K562 (cell line): Measurements from ENCODE around the gene KCNH8. TPM values are rescaled to one million over a fixed set of nuclear protein-coding genes. Genes with fewer than 3 reads are reported as not detected.

Experiments
- ATAC-seq: fragments of 200-7000 bp; cut with Tn5 transposase; 3 replicates; pipeline ENCODE4 v1.9.1; 2020; ENCODE audit warnings: moderate library complexity
- BruUV-seq: library from RNA; stranded (reverse); fragments of 400-500 nt; replicated peaks from 2 replicates; lab custom pipeline; 2021; lab: Mats Ljungman, UMichigan
- CTCF ChIA-PET: fragments of 300-600 bp; formaldehyde crosslinking; extraction: SDS; loops from one replicate; lab custom pipeline; 2021; ENCODE audit warnings: low intra/inter-chr PET ratio; lab: Yijun Ruan, JAX
- POLR2A ChIA-PET: fragments of 300-600, 350-650 bp; sonication (Branson Sonifier 250); formaldehyde crosslinking; extraction: SDS; loops from one replicate; lab custom pipeline; 2021; ENCODE audit warnings: antibody characterized with exemption, inconsistent platforms; lab: Yijun Ruan, JAX
- DNase-seq, 4 experiments: peaks; one replicate each; pipeline versions ENCODE4 v3.0.0 to v3.0.0-alpha.2; 2011 to 2018; ENCODE audit warnings: low spot score in 3 of 4, mixed read lengths in 3 of 4; ENCODE audit errors: extremely low read depth in 1 of 4
- FAIRE-seq: peaks from 2 replicates; lab custom pipeline; 2011; peaks lifted over from hg19 to GRCh38; lab: Jason Lieb, UNC
- H2AFZ ChIP-seq: 2 replicates; pipeline ENCODE4 v1.6.0; 2011; ENCODE audit warnings: low read depth, low read length, control low read depth, inconsistent platforms
- H3K27ac ChIP-seq: fragments of 200-600 bp; 3 replicates; pipeline ENCODE4 v1.8.0; 2011; ENCODE audit warnings: low read depth, mild to moderate bottlenecking, control low read depth, inconsistent platforms, low read length, moderate library complexity, mixed read lengths; ENCODE audit errors: extremely low read depth
- H3K27me3 ChIP-seq, 2 experiments: fragments of 300-600 bp in 1 of 2; 2 replicates in 1 of 2; 3 replicates in 1 of 2; pipeline versions ENCODE4 v1.6.0 to v1.8.0; 2011; ENCODE audit warnings: inconsistent platforms in 2 of 2, low read length in 2 of 2, mild to moderate bottlenecking in 1 of 2, mixed read lengths in 1 of 2, moderate library complexity in 1 of 2; ENCODE audit not compliant: control insufficient read depth in 2 of 2, insufficient read depth in 2 of 2
- H3K36me3 ChIP-seq: fragments of 300-600 bp; 3 replicates; pipeline ENCODE4 v1.8.0; 2011; ENCODE audit warnings: mild to moderate bottlenecking, low read length, inconsistent platforms; ENCODE audit not compliant: control insufficient read depth, insufficient read depth
- H3K4me1 ChIP-seq, 2 experiments: fragments of 200-600 bp in 1 of 2; replicated peaks in 1 of 2; 2 replicates in 1 of 2; 3 replicates in 1 of 2; pipeline versions ENCODE4 v1.5.1 to v1.8.0; 2011; ENCODE audit warnings: inconsistent platforms in 2 of 2, low read length in 2 of 2, mild to moderate bottlenecking in 1 of 2, mixed read lengths in 1 of 2, moderate library complexity in 1 of 2; ENCODE audit not compliant: control insufficient read depth in 2 of 2, insufficient read depth in 2 of 2
- H3K4me2 ChIP-seq: 2 replicates; pipeline ENCODE4 v1.6.1; 2011; ENCODE audit warnings: low read length, control low read depth, inconsistent platforms, mixed read lengths; ENCODE audit not compliant: insufficient read depth
- H3K4me3 ChIP-seq: fragments of 200-600 bp; sonication (generic), shearing (Covaris generic); 2 replicates; pipeline ENCODE4 v1.5.1; 2016; ENCODE audit warnings: control low read depth, inconsistent platforms
- H3K79me2 ChIP-seq: fragments of 200-600 bp; 3 replicates; pipeline ENCODE4 v1.8.0; 2011; ENCODE audit warnings: low read length, inconsistent platforms; ENCODE audit not compliant: control insufficient read depth, insufficient read depth
- H3K9ac ChIP-seq, 2 experiments: 2 replicates each; pipeline versions ENCODE4 v1.6.0 to v1.6.1; 2011; ENCODE audit warnings: low read depth in 2 of 2, low read length in 2 of 2, control low read depth in 1 of 2, inconsistent platforms in 1 of 2, mild to moderate bottlenecking in 1 of 2, mixed read lengths in 1 of 2; ENCODE audit not compliant: insufficient read depth in 1 of 2
- H3K9me1 ChIP-seq: one replicate; pipeline ENCODE4 v1.6.0; 2011; ENCODE audit warnings: inconsistent platforms, mild to moderate bottlenecking, low read length, moderate library complexity; ENCODE audit not compliant: control insufficient read depth, insufficient read depth
- H3K9me3 ChIP-seq: replicated peaks from 2 replicates; pipeline ENCODE4 v1.5.1; 2011; ENCODE audit warnings: low read depth, low read length, inconsistent platforms; ENCODE audit not compliant: control insufficient read depth, insufficient read depth
- H4K20me1 ChIP-seq: replicated peaks from 2 replicates; pipeline ENCODE4 v1.6.1; 2011; ENCODE audit warnings: low read length, inconsistent platforms, mixed read lengths; ENCODE audit not compliant: control insufficient read depth, insufficient read depth
- JUNB ChIP-seq: fragments of 450-650 bp; formaldehyde crosslinking; conservative IDR thresholded peaks from 2 replicates; pipeline ENCODE4 v1.4.0; 2020; ENCODE audit warnings: mild to moderate bottlenecking
- MAFF ChIP-seq: IDR thresholded peaks from 2 replicates; pipeline ENCODE4 v1.6.1; 2012; ENCODE audit warnings: low read length, improper control_type of control experiment
- RB1 ChIP-seq: fragments of 450-650 bp; IDR thresholded peaks from 2 replicates; pipeline ENCODE4 v1.6.1; 2017; ENCODE audit warnings: low read depth, mild to moderate bottlenecking
- REST ChIP-seq, 2 experiments: fragments of 450-650 bp; formaldehyde crosslinking in 1 of 2; IDR thresholded peaks; 2 replicates each; pipeline versions ENCODE4 v1.4.0 to v1.6.1; 2014 to 2020; ENCODE audit warnings: mild to moderate bottlenecking in 2 of 2, borderline replicate concordance in 1 of 2, low read depth in 1 of 2
- SAFB ChIP-seq: fragments of 200-400 bp; formaldehyde crosslinking; IDR thresholded peaks from 2 replicates; pipeline ENCODE4 v1.6.1; 2017; ENCODE audit warnings: low read depth, low read length, borderline replicate concordance
- XRCC4 ChIP-seq: IDR thresholded peaks from one replicate; pipeline ENCODE4 v1.6.1; 2011; ENCODE audit not compliant: insufficient read depth, insufficient read length; ENCODE audit errors: extremely low read depth
- ZNF347 ChIP-seq: fragments of 450-650 bp; formaldehyde crosslinking; IDR thresholded peaks from 2 replicates; pipeline ENCODE4 v1.4.0; 2020; ENCODE audit warnings: low read depth, mild to moderate bottlenecking, moderate library complexity
- ZNF444 ChIP-seq: fragments of 250-450 bp; sonication (Bioruptor Pico); IDR thresholded peaks from 2 replicates; pipeline ENCODE4 v1.4.0; 2020; ENCODE audit warnings: mild to moderate bottlenecking, moderate library complexity
- ZNF785 ChIP-seq: fragments of 250-450 bp; sonication (Bioruptor Pico); IDR thresholded peaks from 2 replicates; pipeline ENCODE4 v1.4.0; 2020; ENCODE audit warnings: mild to moderate bottlenecking
- WGBS: fragments of 100-300 bp; shearing (Covaris generic); methylation state at CpG from one replicate; pipeline ENCODE4 v1.1.6; 2016; ENCODE audit warnings: low coverage, mixed read lengths; ENCODE audit not compliant: insufficient coverage; ENCODE audit errors: missing lambda C conversion rate; 5-methylcytosine and 5-hydroxymethylcytosine counted together
- in situ Hi-C: fragments of 300-500 bp; cut with MboI; formaldehyde crosslinking; loops from 4 replicates; pipeline ENCODE4 v1.15.0; 2018; ENCODE audit warnings: inconsistent platforms, mixed read lengths
- intact Hi-C: fragments of 100-400 bp; cut with micrococcal nuclease; formaldehyde crosslinking; loops from 2 replicates; pipeline ENCODE4 v1.14.2; 2022
- polyA plus RNA-seq, 8 experiments: library from polyadenylated mRNA; depleted of rRNA in 4 of 8; stranded (reverse) in 5 of 8; unstranded in 3 of 8; fragments of >200 nt; fragmentation: Nextera tagmentation in 2 of 8; fragmentation: Illumina TruSeq in 1 of 8; extraction: Ambion mirVana in 2 of 8; extraction: Trizol in 1 of 8; gene quantifications; 2 replicates each; pipeline versions ENCODE4 v1.2.1 to v1.2.3, GENCODE V29; 2011 to 2014; ENCODE audit warnings: inconsistent platforms in 1 of 8, missing spikeins in 1 of 8
- total RNA-seq, 7 experiments: library from RNA; depleted of rRNA in 6 of 7; stranded (reverse); fragments of >200 nt in 6 of 7; fragmentation: Illumina TruSeq in 2 of 7; extraction: Trizol in 2 of 7; gene quantifications; 2 replicates each; pipeline versions ENCODE4 v1.2.1 to v1.2.3, GENCODE V29; 2011 to 2021; ENCODE audit warnings: low replicate concordance in 1 of 7

KCNH8 gene
- total and polyA plus RNA-seq, 9 of the 15 experiments (the other 6 are each of a cell fraction or from before 2014, with no cell fraction given), result 0.02 to 0.08 (median 0.04) TPM; not detected in 6

DNA sequence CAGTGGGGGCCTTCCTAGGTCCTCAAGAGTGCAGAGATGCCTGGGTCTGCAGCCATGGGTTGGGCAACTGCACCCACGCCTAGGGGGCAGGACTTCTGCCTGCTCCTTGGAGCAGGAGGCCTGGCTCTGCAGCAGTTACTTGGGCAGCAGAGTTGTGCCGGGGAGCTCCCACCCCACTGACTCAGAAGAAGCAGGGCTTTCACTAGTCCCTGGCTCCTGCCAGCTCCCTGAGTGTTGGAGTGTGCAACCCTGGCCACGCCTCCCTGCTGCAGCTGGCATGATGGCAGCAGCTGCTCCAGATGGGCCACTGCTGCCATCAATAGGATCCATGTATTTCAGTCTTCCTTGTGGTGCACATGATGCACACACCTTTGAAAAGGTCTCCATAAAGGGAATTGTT, 40.6 kb upstream of the KCNH8 start:
- no peaks in the 10 kb centered on the region for H3K27me3 ChIP-seq
- no peaks in the 10 kb centered on the region for H3K4me1 ChIP-seq
- in situ Hi-C loops (no loop called here), intact Hi-C loops (no loop called here)
- ChIA-PET CTCF (interaction anchor here (0.6 kb wide), 1 partner anchor 1732 kb away, joined by 3 read pairs; no protein-coding TSS in a partner anchor), POLR2A (no interaction called here)
- DNase-seq, result no peak
- no peaks in the 10 kb centered on the region for H3K36me3 ChIP-seq
- 0% methylated on average over 3 of the region's 3 CpGs for WGBS
- TF ChIP-seq ZNF785 (no peak), JUNB (CRISPR knock-in tag) (no peak), ZNF347 (CRISPR knock-in tag) (no peak), RB1 (no peak), SAFB (no peak), ZNF444 (CRISPR knock-in tag) (no peak), XRCC4 (no peak)
- H2AFZ ChIP-seq, result no peak overlapping the region
- H3K79me2 ChIP-seq, result no peaks in the 10 kb centered on the region
- H4K20me1 ChIP-seq, result no peaks in the 10 kb centered on the region
- FAIRE-seq, result no peak
- H3K4me2 ChIP-seq, result no peak overlapping the region
- H3K9ac ChIP-seq, result no peak overlapping the region
- H3K9me1 ChIP-seq, result no peaks in the 10 kb centered on the region
- no TSS peak for BruUV-seq
- no peak overlapping the region for H3K4me3 ChIP-seq
- H3K9me3 ChIP-seq, result no peaks in the 10 kb centered on the region; the same call in 1 of the 2 replicates
- ATAC-seq, result no peak
- no peak overlapping the region for H3K27ac ChIP-seq

- no peaks in the 10 kb centered on the region for H3K36me3 ChIP-seq
- no peaks in the 10 kb centered on the region for H3K79me2 ChIP-seq
- no peak for ATAC-seq
- no peak for FAIRE-seq
- H3K27me3 ChIP-seq, result no peaks in the 10 kb centered on the region
- no peak overlapping the region for H2AFZ ChIP-seq
- BruUV-seq, result no TSS peak
- H3K9me1 ChIP-seq, result no peaks in the 10 kb centered on the region
- H3K4me3 ChIP-seq, result no peak overlapping the region
- intact Hi-C loops (no loop called here), in situ Hi-C loops (no loop called here)
- H3K9ac ChIP-seq, result no peak overlapping the region
- no peaks in the 10 kb centered on the region for H4K20me1 ChIP-seq
- no peak overlapping the region for H3K27ac ChIP-seq
- no peak for DNase-seq
- no peak overlapping the region for H3K4me2 ChIP-seq
- H3K9me3 ChIP-seq, result no peaks in the 10 kb centered on the region; the same call in 1 of the 2 replicates
- POLR2A ChIA-PET, result no interaction called here
- 0% methylated on average over 1 of the region's 1 CpG for WGBS
- CTCF ChIA-PET, result no interaction called here
- no peaks in the 10 kb centered on the region for H3K4me1 ChIP-seq
- TF ChIP-seq MAFF, result peak; percentile 29; the same call in 1 of the 2 replicates
- no peak for TF ChIP-seq REST (IDR thresholded peaks at IDR 0.05; ENCODE audit: borderline replicate concordance)
- TF ChIP-seq REST (CRISPR knock-in tag; IDR thresholded peaks at IDR 0.05; ENCODE audit: low read depth), result no peak
These were observed 37.9 kb upstream of the KCNH8 start for GRCh38 chr3:19110335-19110895.
